IMR-90 (cell line): Measurements from ENCODE around the gene ANO2.

Experiments used
- NFE2L2 ChIP-seq: fragments of 150-350 bp; IDR thresholded peaks from 2 replicates; pipeline ENCODE4 v1.6.1; 2016; ENCODE audit warnings: low read depth, mild to moderate bottlenecking, low read length
- POLR2A ChIP-seq: IDR thresholded peaks from 2 replicates; pipeline ENCODE4 v1.6.1; 2012; ENCODE audit warnings: mild to moderate bottlenecking, low read depth, low read length
- SMC3 ChIP-seq: fragments of 150-350 bp; IDR thresholded peaks from 2 replicates; pipeline ENCODE4 v1.6.1; 2016; ENCODE audit warnings: low read depth, mild to moderate bottlenecking, antibody characterized with exemption, low read length, moderate library complexity
- TF ChIP-seq, protein P1 (sequence below): conservative IDR thresholded peaks from 2 replicates; pipeline ENCODE4 v1.5.1; 2012; ENCODE audit warnings: mild to moderate bottlenecking, low read depth, low read length, improper control_type of control experiment

DNA sequence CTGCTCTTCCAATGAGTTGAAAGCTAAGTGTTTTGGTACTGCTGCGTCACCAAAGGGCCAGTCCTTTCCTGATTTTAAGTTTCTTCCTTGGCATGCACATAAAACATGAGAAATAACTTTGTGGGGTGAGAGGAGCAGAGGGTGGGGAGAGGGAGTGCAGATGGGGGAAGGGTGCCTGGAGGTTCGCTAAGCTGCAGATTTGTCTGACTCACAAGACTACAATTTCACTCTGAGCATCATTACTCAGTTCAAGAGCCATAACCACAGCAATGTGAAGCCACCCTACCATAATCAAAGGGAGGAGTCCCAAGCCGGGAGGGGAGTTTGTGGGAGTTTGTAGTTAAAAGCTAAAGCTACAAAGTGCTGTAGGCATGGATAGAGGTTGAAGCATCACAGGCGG lies 136.1 kb downstream of the ANO2 start:
- TF ChIP-seq, protein P1, sequence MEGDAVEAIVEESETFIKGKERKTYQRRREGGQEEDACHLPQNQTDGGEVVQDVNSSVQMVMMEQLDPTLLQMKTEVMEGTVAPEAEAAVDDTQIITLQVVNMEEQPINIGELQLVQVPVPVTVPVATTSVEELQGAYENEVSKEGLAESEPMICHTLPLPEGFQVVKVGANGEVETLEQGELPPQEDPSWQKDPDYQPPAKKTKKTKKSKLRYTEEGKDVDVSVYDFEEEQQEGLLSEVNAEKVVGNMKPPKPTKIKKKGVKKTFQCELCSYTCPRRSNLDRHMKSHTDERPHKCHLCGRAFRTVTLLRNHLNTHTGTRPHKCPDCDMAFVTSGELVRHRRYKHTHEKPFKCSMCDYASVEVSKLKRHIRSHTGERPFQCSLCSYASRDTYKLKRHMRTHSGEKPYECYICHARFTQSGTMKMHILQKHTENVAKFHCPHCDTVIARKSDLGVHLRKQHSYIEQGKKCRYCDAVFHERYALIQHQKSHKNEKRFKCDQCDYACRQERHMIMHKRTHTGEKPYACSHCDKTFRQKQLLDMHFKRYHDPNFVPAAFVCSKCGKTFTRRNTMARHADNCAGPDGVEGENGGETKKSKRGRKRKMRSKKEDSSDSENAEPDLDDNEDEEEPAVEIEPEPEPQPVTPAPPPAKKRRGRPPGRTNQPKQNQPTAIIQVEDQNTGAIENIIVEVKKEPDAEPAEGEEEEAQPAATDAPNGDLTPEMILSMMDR: no peak
- TF ChIP-seq POLR2A: no peak
- no peak for TF ChIP-seq NFE2L2
- TF ChIP-seq SMC3: no peak
